SHP77 (cell line): ENCODE data around the gene ATP6V0A1.
A peak's percentile ranks its signal among the peaks of the same experiment; 100 is the strongest.
"Not testable (repeated sequence)": the region's sequence is repeated elsewhere in the genome, so short reads cannot be mapped to it uniquely, and the experiment has no call there.

Experiments used
- DNase-seq, 2 experiments: peaks; one replicate each; lab custom pipeline; 2025; lab: John Stamatoyannopoulos, UW

The ATP6V0A1 gene

GRCh38 chr17:42438600-42439567 lies 19.8 kb upstream of the ATP6V0A1 start:
- no peak for DNase-seq

GRCh38 chr17:42441371-42442195 lies 17.1 kb upstream of the ATP6V0A1 start:
- DNase-seq = no peak

- no peak for DNase-seq
Observed at GRCh38 chr17:42442196-42442565, 16.5 kb upstream of the ATP6V0A1 start.

- not testable (repeated sequence) for DNase-seq
Observed at GRCh38 chr17:42449176-42449575, 9.5 kb upstream of the ATP6V0A1 start.

DNA sequence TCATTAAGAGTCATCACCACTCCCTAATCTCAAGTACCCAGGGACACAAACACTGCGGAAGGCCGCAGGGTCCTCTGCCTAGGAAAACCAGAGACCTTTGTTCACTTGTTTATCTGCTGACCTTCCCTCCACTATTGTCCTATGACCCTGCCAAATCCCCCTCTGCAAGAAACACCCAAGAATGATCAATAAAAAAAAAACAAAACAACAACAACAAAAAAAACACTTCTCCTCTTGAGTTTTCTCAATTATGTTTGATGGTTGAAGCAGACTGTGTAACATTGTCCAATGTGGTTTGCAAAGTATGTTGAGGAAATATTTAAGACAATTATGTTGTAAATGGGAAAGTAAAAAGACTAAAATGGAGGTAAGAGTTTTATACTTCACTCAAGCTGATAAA lies 8.8 kb upstream of the ATP6V0A1 start:
- DNase-seq = not testable (repeated sequence)

DNA sequence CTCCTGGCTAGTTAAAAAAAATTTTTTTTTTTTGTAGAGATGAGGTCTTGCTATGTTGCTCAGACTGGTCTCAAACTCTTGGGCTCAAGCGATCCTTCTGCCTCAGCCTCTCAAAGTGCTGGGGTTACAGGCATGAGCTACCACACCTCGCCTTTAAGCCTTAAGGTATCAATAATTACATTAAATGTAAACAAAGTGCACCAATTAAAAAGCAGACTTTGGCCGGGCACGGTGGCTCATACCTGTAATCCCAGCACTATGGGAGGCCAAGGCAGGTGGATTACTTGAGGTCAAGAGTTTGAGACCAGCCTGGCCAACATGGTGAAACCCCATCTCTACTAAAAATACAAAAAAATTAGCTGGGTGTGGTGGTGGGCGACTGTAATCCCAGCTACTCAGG lies 7.4 kb upstream of the ATP6V0A1 start:
- not testable (repeated sequence) for DNase-seq

DNA sequence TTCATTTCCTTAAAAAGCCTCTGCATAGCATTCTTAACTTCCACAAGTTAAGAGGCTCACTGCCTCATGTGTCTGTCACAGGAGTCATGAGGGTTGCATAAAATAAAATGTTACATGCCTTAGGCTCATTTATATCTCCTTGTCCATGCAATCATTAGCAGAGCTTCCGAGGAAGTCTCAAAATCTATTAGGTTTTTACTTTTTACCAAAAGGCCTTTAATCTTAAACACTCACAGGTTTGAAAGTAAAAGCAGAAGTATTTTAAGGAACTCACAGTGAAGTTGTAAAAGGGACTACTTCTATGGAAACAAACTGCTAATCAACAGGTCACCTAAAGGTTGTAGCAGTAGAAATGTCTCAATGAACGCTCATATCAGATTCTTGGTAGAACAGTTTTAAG lies 5.2 kb upstream of the ATP6V0A1 start:
- no peak for DNase-seq

DNA sequence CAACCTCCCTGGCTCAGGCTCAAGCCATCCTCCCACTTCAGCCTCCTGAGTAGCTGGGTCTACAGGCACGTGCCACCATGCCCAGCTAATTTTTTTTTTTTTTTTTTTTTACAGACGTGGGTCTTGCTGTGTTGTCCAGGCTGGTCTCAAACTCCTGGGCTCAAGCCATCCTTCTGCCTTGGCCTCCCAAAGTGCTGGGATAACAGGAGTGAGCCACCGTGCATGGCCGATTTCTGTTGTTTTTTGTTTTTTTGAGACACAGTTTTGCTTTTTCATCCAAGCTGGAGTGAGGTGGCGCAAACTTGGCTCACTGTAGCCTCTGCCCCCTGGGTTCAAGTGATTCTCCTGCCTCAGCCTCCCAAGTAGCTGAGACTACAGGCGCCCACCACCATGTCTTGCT lies 3.7 kb upstream of the ATP6V0A1 start:
- DNase-seq = not testable (repeated sequence)

DNA sequence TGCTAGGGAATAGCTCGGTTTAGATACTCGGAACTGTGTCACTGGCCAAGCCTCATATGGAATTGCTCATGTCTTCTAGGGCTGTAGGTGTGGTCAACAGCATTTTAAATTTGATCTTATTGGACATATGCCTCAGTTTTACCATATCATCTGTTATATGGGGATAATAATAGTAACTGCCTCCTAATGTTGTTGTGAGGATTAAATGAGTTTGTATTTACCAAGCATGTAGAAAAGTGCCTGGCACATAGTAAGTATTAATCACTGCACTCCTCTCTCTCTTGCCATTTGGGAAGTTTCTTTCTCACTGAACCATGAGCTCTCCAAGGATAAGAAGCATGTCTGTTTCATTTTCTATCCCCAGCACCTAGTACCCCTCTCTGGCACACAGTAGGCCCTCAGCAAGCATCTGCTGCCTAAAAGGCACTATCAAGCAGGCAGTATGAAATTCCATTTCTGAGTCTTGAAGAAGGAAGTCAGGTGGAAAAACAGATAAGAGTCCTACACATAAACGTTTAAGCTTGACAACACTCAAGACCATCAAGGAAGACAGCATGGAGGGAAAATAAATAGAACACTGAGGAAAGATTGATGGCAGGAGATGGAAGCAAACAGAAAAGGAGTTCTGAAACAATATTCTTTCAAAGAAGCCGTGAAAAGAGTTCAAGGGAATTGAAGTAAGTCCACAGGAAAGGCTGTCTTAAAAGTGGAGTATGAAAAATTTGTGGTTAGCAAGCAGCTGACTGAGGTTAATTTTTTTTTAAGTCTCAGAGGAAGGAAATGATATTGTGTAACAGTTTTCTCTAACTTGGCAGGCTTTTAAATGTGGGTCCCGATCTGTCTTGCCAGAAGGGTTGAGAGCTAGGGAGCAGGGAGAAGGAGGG lies 2.2 kb upstream of the ATP6V0A1 start:
- DNase-seq = no peak

DNA sequence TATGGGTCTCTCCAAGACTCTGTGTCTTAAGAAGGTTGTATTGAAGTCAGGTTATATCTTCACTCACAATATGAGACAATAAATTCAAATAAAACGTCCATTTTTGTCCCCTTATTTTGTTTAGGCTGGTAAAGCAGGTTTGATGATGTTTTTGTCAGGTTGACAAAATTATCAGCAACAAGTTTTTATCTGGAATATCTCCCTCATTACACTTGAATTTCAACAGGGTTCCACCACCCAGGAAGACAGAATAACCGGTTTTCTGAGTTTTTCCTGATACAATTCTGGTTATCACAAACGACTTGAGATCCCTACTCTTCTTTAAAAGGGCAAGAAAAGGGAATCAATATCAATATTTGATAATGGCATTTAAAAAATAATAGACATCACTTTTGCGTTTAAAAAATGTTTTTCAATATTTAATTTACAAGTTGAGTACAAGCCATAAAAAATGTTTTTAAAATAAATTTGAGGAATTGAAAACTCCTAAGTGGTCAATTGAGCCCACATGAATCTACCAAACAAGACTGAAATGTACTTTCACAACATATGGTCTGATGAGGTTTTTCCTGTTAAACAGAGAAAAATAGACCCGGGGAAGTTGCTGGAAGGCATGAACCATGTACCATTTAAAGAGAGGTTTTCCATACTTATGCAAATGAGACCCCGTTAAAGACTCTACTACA lies 1.4 kb upstream of the ATP6V0A1 start:
- no peak for DNase-seq

DNA sequence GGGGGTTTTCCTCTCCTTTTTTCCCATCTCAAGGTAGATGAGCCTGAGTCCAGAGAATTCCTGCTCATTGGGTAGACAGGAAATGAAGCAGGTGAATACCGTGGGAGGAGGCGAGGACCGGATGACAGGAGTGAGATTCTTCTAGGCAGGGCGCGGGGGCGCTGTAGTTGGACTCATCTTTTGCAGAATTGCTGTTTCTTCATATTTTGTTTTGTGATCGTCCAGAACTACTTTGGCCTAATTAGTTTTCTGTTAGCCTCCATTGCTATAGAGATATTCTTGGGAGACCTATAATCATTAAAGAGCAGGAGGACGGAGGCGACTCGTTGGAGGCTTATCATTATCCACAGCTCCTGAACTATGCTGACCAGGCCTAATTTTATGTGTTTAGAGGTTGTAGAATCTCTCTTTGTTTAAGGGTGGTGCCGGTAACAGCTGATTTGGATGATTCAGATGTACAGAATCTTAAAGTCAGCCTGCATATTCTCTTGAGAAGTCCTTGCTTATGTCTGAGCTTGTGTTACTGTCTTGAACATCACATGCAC lies 650 bp downstream of the ATP6V0A1 start:
- DNase-seq = peak; percentile 21 to 53

GRCh38 chr17:42459801-42460281 lies 1.2 kb downstream of the ATP6V0A1 start:
- no peak for DNase-seq

GRCh38 chr17:42460371-42460770 lies 1.7 kb downstream of the ATP6V0A1 start:
- no peak for DNase-seq

GRCh38 chr17:42463976-42464400 lies 5.3 kb downstream of the ATP6V0A1 start:
- DNase-seq = no peak

DNA sequence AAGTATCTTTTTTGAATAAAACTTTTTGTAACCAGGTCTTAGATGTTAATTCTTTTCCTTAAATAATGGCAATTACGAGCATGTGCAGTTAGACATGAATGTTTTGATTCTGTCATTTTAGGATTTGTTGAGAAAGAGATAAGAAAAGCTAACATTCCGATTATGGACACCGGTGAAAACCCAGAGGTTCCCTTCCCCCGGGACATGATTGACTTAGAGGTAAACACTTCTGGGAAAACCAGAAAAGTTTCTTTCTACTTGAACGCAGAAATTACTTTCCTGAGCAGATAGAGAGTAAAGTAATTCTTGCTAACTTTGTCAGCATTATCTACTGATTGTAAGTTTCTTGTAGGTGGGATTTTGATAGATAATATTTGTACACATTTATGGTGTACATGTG lies 9.2 kb downstream of the ATP6V0A1 start:
- no peak for DNase-seq

GRCh38 chr17:42472709-42473521 lies 14.2 kb downstream of the ATP6V0A1 start:
- no peak for DNase-seq

DNA sequence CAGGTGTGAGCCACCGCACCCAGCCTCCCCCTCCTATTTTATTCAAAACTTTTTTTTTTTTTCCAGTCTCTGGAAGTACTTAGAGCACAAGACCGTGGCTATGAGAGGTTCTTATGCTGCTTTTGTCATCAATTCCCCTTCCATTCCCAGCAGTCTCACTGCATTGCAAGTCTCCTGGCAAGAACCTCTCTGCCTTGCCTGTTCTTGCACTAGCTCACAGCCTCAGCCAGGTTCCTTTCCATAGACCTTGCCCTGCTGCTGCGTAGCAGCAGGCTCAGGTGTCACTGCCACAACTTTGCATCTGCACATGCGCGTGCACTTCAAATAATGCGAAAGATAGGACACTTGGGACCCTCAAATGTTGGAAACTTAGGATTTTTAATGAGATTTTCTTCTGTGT lies 15.6 kb downstream of the ATP6V0A1 start:
- DNase-seq = no peak

DNA sequence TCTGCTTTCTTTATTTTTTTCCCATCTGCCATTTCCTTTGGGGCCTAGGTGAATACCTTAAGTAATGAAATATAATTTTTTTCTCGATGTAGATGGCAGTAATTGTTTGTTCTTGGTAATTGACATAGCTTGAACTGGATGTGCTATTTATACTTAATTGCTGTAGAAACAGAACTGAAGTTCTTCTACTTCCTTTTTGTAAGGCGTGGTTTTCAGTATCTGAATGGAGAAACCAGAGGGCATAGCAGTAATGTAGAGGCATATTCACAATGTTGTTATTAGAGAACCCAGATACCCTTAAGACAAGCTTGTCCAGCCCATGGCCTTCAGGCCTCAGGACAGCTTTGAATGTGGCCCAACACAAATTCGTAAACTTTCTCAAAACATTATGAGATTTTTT lies 16.4 kb downstream of the ATP6V0A1 start:
- DNase-seq = no peak

- no peak for DNase-seq
Observed at GRCh38 chr17:42475835-42476234, 17.2 kb downstream of the ATP6V0A1 start.

- DNase-seq = no peak
Observed at GRCh38 chr17:42476411-42476810, 17.7 kb downstream of the ATP6V0A1 start.
